SK-N-MC (cell line): ENCODE measurements around the gene NT5DC1.

Experiments used
- EZH2 ChIP-seq: fragments of 200-600 bp; sonication (generic); IDR thresholded peaks from one replicate; pipeline ENCODE4 v1.6.1; 2017; ENCODE audit warnings: antibody characterized with exemption
- FOXP2 ChIP-seq: optimal IDR thresholded peaks from 2 replicates; pipeline ENCODE3; 2011; ENCODE audit warnings: mild to moderate bottlenecking, moderate library complexity; ENCODE audit not compliant: insufficient read depth; ENCODE audit errors: extremely low read length, control extremely low read depth

DNA sequence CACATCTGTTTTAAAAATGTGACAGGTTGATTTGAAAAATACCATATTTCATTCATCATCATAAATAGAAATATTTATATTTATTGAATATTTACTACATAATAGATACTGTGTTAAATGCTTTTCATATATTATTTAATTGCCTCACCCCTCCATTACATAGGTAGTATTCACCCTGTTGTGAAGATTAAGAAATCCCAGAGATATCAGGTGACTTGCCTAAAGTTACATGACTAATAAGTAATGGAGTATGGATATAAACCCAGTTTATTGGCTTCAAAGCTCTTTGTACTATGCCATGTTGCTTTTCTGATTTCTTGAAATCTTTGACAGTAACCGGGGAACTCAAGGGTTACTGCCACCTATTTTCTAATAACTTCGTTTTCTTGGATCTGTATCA, 189.2 kb downstream of the NT5DC1 start:
- TF ChIP-seq EZH2 (no peak), FOXP2 (no peak)
